ACC112 (cell line): ENCODE measurements around the gene HS3ST5.

Experiments
- H2AFZ ChIP-seq: fragments of 200-600 bp; sonication (generic); one replicate; pipeline ENCODE4 v1.6.0; 2017; ENCODE audit warnings: antibody characterized with exemption, low read length; ENCODE audit not compliant: unreplicated experiment
- H3K27ac ChIP-seq: fragments of 200-600 bp; sonication (generic); 2 replicates; pipeline ENCODE4 v1.5.1; 2014; ENCODE audit warnings: low read depth, mild to moderate bottlenecking, antibody characterized with exemption, low read length, moderate library complexity
- H3K27me3 ChIP-seq: fragments of 200-600 bp; sonication (generic); 2 replicates; pipeline ENCODE4 v1.6.1; 2014; ENCODE audit warnings: mild to moderate bottlenecking, antibody characterized with exemption, low read length, moderate library complexity, mixed read lengths; ENCODE audit not compliant: insufficient read depth
- H3K36me3 ChIP-seq: fragments of 200-600 bp; sonication (generic); 2 replicates; pipeline ENCODE4 v1.6.1; 2016; ENCODE audit warnings: mild to moderate bottlenecking, antibody characterized with exemption, low read length, moderate library complexity, mixed read lengths; ENCODE audit not compliant: insufficient read depth
- H3K4me1 ChIP-seq: fragments of 200-600 bp; sonication (generic); one replicate; pipeline ENCODE4 v1.6.1; 2016; ENCODE audit warnings: low read length, mixed read lengths; ENCODE audit not compliant: insufficient read depth, unreplicated experiment, control insufficient read depth
- H3K4me3 ChIP-seq: fragments of 200-600 bp; sonication (generic); 2 replicates; pipeline ENCODE4 v1.5.1; 2014; ENCODE audit warnings: mild to moderate bottlenecking, low read depth, low read length
- H3K79me2 ChIP-seq: fragments of 200-600 bp; sonication (generic); one replicate; pipeline ENCODE4 v1.6.0; 2016; ENCODE audit warnings: low read length; ENCODE audit not compliant: control insufficient read depth, unreplicated experiment, insufficient read depth

HS3ST5 gene

DNA sequence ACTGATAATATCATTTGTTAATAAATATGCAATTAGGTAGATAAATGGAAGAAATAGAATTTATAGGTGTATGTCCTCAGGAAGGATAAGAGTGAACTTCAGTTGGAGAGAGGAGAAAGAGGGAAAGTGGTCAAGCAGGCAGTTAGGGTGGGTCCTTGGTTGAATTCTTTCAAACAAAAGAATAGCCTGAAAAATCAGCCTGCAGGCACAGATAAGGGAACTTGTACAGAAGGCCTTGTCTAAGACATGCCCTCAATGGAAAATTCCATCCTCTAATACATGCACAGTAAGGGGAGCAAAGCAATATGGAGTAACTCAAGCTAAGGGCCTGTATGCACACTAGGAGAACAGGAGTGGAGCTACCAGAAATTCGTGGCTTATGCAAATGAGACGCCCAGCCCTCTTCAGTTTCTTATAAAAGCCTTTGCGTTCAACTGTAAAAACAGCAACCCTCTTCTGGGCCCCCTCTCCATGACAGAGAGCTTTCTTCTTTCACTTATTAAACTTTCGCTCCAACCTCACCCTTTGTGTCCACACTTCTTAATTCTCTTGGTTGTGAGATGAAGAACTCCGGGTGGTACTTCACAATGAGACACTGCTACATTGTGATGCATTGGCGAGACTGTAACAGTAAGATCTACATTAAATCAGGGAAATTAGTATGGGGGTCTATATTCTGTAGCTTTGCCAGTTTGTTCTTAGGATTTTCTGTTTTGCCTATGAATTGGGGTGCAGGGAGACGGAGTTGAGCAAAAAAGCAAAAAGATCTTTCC lies 147.0 kb downstream of the HS3ST5 start:
- Histone ChIP-seq H3K4me1 (no peaks in the 10 kb centered on the region), H2AFZ (no peak overlapping the region), H3K79me2 (no peaks in the 10 kb centered on the region), H3K27ac (no peak overlapping the region), H3K27me3 (no peaks in the 10 kb centered on the region), H3K36me3 (no peaks in the 10 kb centered on the region), H3K4me3 (no peak overlapping the region)

DNA sequence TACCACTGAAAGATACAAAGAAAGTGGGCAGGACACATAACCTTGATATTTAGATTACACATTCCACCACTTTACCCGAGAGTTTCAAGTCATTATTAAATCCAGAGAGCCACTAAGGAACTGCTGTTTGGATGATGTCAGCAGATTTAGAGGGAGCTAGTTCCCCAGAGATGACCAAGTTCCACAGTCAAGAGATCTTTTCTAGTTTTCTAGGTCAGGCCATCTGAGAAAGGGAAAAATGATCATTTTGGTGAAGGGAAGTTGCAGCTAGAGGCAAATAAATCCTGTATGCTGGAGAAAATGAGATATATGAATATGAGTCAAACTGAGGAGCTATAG lies 147.8 kb downstream of the HS3ST5 start:
- Histone ChIP-seq H3K27me3 (no peaks in the 10 kb centered on the region), H3K36me3 (no peaks in the 10 kb centered on the region), H3K79me2 (no peaks in the 10 kb centered on the region), H3K27ac (no peak overlapping the region), H3K4me1 (no peaks in the 10 kb centered on the region), H2AFZ (no peak overlapping the region), H3K4me3 (no peak overlapping the region)

DNA sequence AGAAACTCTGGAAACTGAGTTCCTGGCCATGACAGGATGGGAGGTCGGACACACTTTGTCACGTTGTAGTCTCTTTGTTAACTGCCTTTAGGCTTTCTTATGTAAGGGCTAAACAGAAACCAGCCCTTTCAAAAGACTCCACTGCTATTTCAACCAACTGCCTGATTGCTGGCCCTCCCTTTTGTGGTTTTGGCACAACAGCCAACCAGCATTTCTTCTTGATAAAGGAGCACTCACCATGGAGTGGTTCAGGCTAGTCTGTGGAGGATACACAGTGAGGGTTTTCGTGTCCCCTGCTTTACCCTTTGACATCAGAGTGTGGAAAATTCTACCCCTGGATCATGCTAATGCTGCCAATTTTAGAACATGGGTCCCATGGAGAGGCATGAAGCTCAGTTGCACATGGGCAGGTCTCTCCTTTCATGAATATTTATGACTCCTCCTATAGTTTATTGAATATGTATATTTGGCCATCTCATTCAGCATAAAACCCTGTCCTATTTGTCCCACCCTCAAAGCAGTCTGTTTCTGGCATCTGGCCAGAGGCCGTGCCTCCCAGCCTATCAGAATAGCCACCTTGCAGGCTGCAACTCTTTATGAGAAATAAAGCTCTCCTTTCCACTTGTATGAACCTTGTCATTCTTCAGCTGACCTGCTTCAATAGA lies 148.3 kb downstream of the HS3ST5 start:
- H3K79me2 ChIP-seq = no peaks in the 10 kb centered on the region
- H3K4me3 ChIP-seq = no peak overlapping the region
- no peak overlapping the region for H2AFZ ChIP-seq
- no peak overlapping the region for H3K27ac ChIP-seq
- H3K36me3 ChIP-seq = no peaks in the 10 kb centered on the region
- no peaks in the 10 kb centered on the region for H3K4me1 ChIP-seq
- H3K27me3 ChIP-seq = no peaks in the 10 kb centered on the region

DNA sequence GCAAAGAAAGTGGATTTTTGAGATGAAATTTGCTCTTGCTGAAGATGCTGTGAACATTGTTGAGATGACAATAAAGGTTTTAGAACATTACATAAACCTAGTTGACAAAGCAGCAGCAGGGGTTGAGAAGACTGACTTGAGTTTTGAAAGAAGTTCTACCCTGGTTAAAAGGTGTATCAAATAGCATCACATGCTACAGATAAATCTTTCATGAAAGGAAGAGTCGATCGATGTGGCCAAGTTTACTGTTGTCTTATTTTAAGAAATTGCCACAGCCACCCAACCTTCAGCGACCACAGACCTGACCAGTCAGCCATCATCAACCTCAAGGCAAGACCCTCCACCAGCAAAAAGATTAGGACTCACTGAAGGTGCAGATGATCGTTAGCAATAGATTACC lies 155.3 kb downstream of the HS3ST5 start:
- Histone ChIP-seq H2AFZ (no peak overlapping the region), H3K79me2 (no peaks in the 10 kb centered on the region), H3K27me3 (no peaks in the 10 kb centered on the region), H3K4me3 (no peak overlapping the region), H3K4me1 (no peaks in the 10 kb centered on the region), H3K27ac (no peak overlapping the region), H3K36me3 (no peaks in the 10 kb centered on the region)

DNA sequence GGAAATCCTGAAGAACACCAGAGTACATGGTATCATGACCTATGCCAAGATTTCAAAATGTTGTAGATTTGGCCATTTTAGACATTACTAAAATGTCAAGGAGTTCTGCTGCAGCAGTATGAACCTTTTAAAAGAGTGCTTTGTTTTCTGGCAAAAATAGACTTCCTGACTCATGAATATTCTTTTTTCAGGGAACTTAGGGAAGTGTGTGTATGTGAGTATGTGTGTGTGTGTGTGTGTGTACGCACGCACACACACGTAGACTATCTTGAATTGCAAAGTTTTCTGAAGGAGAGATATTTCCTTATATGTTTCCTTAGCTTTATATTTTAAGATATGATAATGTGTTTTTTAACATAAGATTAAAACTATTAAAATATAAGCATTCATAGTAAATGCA lies 161.2 kb downstream of the HS3ST5 start:
- Histone ChIP-seq H2AFZ (no peak overlapping the region), H3K4me3 (no peak overlapping the region), H3K27ac (no peak overlapping the region), H3K27me3 (0 out of 2 replicates have a peak, but pooled peaks cover 10% of the 10 kb centered on the region), H3K36me3 (no peaks in the 10 kb centered on the region), H3K4me1 (no peaks in the 10 kb centered on the region), H3K79me2 (no peaks in the 10 kb centered on the region)

DNA sequence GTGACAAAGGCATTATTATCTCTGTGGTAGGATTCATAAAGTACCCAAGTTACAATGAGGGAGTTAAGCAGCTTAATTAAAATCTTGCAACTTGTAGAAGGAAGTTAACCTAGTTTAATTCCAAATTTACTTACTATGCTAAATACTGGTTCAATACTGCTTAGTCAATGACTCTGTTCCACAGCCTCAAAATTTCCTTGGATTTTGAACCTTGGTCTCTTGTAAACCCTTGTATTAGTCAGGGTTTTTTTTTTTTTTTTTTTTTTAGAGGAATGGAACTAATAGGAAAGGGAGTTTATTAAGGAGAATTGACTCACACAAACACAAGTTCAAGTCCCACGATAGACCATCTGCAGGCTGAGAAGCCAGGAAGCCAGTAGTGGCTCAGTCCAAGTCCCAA lies 163.4 kb downstream of the HS3ST5 start:
- Histone ChIP-seq H3K4me3 (no peak overlapping the region), H3K27me3 (0 out of 2 replicates have a peak, but pooled peaks cover 10% of the 10 kb centered on the region), H3K79me2 (no peaks in the 10 kb centered on the region), H3K36me3 (no peaks in the 10 kb centered on the region), H3K4me1 (no peaks in the 10 kb centered on the region), H3K27ac (no peak overlapping the region), H2AFZ (no peak overlapping the region)

DNA sequence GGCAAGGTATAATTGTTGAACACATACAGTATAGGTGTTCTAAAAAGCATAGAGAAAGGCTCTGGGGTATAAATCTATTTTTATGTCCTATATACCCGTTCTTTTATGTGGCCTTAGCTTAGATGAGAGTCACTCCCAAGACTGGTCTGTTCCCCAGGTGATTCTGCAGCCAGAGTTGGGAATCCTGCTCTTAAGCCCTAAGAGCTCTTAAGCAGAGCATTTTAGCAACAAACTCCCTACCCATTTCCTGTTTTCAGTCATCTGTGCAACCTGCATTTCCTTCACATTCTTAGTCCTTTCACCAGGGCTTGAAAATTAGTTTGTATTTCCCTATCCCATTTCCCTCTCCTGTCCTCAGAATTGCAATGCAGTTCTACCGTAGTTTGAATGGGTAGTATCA lies 166.1 kb downstream of the HS3ST5 start:
- no peak overlapping the region for H3K27ac ChIP-seq

DNA sequence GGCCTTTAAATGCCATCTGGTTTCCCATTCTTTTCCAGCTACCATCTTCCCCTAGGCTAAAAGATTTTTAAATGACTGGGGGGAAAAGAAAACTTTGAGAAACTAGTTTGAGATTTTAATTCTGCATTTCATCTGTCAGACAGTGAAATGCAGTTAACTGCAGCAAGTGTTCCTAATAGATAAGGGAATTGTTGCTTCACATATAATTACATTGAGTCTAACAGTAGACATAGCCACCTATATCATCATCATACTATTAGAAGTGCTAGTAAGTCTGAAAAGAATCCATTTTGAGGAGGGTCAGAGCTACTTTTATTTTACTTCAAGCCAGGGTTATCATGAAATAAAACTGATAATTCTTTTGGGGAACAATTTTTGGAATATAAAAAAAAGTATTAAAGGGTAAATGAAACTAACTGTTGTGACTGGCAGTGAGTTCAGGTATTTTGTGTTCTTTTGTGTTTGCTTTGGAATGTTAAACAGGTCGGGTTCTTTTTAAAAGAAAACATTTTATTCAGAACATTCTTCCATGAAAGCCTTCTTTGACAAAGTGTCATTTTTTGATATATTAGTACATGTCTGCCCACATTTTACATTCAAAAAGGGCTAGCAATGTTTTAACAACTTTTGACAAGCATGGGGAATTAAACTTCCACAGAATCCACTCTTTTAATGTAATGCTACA lies 170.1 kb downstream of the HS3ST5 start:
- no peak overlapping the region for H3K27ac ChIP-seq

More for the DNA sequence above, 166.1 kb downstream of the HS3ST5 start:
- Histone ChIP-seq H3K4me3 (no peak overlapping the region), H3K79me2 (no peaks in the 10 kb centered on the region), H2AFZ (no peak overlapping the region), H3K4me1 (no peaks in the 10 kb centered on the region), H3K36me3 (no peaks in the 10 kb centered on the region), H3K27me3 (peaks cover 18% of the 10 kb centered on the region; the same call in 1 of the 2 replicates)

DNA sequence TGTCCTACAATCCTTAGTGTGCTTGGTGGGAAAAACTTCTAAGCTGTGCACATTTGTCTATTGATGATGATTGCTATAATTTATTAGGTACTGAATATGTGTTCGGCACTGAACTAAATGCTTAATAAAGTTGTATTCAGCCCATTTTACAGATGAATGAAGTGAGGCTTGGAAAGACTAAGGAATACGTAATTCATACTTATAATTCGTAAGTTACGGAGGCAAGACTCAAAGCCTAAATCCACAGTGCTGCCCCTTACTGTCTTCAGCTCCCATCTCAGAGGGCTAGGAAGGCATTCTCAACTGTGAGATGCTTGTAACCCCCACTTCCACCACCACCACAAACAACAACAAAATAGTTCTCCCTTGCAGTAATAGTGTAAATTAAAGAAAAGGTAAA lies 171.3 kb downstream of the HS3ST5 start:
- Histone ChIP-seq H3K4me3 (no peak overlapping the region), H3K79me2 (no peaks in the 10 kb centered on the region), H3K36me3 (no peaks in the 10 kb centered on the region), H3K27me3 (peaks cover 19% of the 10 kb centered on the region; the same call in 1 of the 2 replicates), H3K4me1 (no peaks in the 10 kb centered on the region), H3K27ac (no peak overlapping the region), H2AFZ (no peak overlapping the region)

More for the DNA sequence above, 170.1 kb downstream of the HS3ST5 start:
- Histone ChIP-seq H3K36me3 (no peaks in the 10 kb centered on the region), H3K79me2 (no peaks in the 10 kb centered on the region), H3K4me1 (no peaks in the 10 kb centered on the region), H3K27me3 (peaks cover 14% of the 10 kb centered on the region; the same call in 1 of the 2 replicates), H2AFZ (no peak overlapping the region), H3K4me3 (no peak overlapping the region)

DNA sequence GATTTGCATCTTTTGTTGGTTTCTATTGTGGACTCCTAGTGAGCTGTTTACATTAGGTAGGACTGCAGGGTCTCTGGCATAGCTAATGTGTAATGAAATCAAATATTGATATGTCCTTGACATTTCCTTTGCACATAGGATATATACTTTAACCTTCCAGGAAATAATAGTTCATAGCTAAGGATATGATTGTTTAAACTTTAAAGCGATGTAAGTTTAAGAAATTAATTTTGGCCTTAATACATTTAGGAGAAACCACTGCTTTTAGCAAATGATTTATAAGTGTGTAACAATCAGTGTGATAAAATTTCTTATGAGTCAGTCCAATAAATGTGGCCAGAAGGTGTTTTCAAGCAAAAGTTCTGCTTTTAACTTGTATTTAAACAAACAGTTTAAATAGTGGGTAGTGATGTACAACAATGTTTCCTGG lies 171.8 kb downstream of the HS3ST5 start:
- Histone ChIP-seq H3K27ac (no peak overlapping the region), H3K27me3 (peaks cover 19% of the 10 kb centered on the region; the same call in 1 of the 2 replicates), H3K4me1 (no peaks in the 10 kb centered on the region)

More for the DNA sequence above, 171.8 kb downstream of the HS3ST5 start:
- no peak overlapping the region for H2AFZ ChIP-seq
- no peaks in the 10 kb centered on the region for H3K79me2 ChIP-seq
- H3K36me3 ChIP-seq = no peaks in the 10 kb centered on the region
- H3K4me3 ChIP-seq = no peak overlapping the region
